Cardiac muscle cell (in vitro differentiated cells and primary cell): ENCODE results near the gene AGMO. TPM values are rescaled to one million over a fixed set of nuclear protein-coding genes. Genes with fewer than 3 reads are reported as not detected.

Experiments used
- DNase-seq, 2 donors: peaks; one replicate each; pipeline versions ENCODE4 v3.0.0 to v3.0.0-alpha.2; 2010 to 2017; ENCODE audit warnings: low read depth in 1 of 2, low spot score in 1 of 2
- H3K27ac ChIP-seq: fragments of 200-600 bp; sonication (generic); 2 replicates; pipeline ENCODE4 v1.5.1; 2016
- H3K27me3 ChIP-seq: fragments of 200-600 bp; sonication (generic); 2 replicates; pipeline ENCODE4 v1.6.0; 2016; ENCODE audit warnings: control low read depth
- H3K36me3 ChIP-seq: fragments of 200-600 bp; sonication (generic); 2 replicates; pipeline ENCODE4 v1.5.1; 2016; ENCODE audit warnings: control low read depth
- H3K4me1 ChIP-seq: fragments of 200-600 bp; sonication (generic); 2 replicates; pipeline ENCODE4 v1.8.1; 2017; ENCODE audit warnings: low read depth, mild to moderate bottlenecking, mixed run types
- H3K4me3 ChIP-seq: fragments of 200-600 bp; sonication (generic); 2 replicates; pipeline ENCODE4 v1.5.1; 2016; ENCODE audit warnings: mild to moderate bottlenecking
- H3K9me3 ChIP-seq: fragments of 200-600 bp; sonication (generic); 2 replicates; pipeline ENCODE4 v1.5.1; 2017; ENCODE audit warnings: low read depth, mild to moderate bottlenecking, control low read depth
- polyA plus RNA-seq: library from polyadenylated mRNA; unstranded; fragments of >200 nt; fragmentation: Nextera tagmentation; extraction: Ambion mirVana; gene quantifications from 2 replicates; pipeline ENCODE4 v1.2.1, GENCODE V29; 2016
- total RNA-seq: library from RNA; depleted of rRNA; stranded (reverse); fragments of >200 nt; gene quantifications from 2 replicates; pipeline ENCODE4 v1.2.3, GENCODE V29; 2016
- TF ChIP-seq, protein P1 (sequence below): IDR thresholded peaks from 2 replicates; pipeline ENCODE4 v1.5.1; 2012; ENCODE audit warnings: low read depth, mild to moderate bottlenecking, low read length

AGMO gene
- total and polyA plus RNA-seq, 2 experiments from 2014 or later, result 0.16 TPM; not detected in 1

DNA sequence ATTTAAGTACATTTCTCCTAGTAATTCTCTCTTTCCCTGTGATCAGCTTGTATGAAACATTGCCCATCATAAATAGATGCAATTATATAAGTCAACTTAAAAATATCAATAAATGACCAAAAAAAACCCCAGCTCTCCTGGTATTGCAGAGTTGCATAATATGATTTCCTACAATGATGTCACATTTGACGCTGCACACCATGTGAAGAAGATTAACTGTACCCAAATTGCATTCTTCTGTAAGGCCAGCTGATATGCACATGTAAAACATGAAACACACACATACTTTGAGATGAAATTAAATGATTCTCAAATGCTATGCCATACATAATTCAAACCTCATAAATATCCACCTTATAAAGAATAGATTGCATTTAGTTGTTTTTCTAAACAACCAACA lies 115.5 kb downstream of the AGMO start:
- no peak overlapping the region for H3K27ac ChIP-seq
- TF ChIP-seq, protein P1, sequence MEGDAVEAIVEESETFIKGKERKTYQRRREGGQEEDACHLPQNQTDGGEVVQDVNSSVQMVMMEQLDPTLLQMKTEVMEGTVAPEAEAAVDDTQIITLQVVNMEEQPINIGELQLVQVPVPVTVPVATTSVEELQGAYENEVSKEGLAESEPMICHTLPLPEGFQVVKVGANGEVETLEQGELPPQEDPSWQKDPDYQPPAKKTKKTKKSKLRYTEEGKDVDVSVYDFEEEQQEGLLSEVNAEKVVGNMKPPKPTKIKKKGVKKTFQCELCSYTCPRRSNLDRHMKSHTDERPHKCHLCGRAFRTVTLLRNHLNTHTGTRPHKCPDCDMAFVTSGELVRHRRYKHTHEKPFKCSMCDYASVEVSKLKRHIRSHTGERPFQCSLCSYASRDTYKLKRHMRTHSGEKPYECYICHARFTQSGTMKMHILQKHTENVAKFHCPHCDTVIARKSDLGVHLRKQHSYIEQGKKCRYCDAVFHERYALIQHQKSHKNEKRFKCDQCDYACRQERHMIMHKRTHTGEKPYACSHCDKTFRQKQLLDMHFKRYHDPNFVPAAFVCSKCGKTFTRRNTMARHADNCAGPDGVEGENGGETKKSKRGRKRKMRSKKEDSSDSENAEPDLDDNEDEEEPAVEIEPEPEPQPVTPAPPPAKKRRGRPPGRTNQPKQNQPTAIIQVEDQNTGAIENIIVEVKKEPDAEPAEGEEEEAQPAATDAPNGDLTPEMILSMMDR, result no peak
- peak in 1 of 2 donors; percentile 55 for DNase-seq
- H3K9me3 ChIP-seq, result no peaks in the 10 kb centered on the region
- H3K4me1 ChIP-seq, result no peaks in the 10 kb centered on the region
- no peaks in the 10 kb centered on the region for H3K36me3 ChIP-seq
- H3K4me3 ChIP-seq, result no peak overlapping the region
- no peaks in the 10 kb centered on the region for H3K27me3 ChIP-seq

DNA sequence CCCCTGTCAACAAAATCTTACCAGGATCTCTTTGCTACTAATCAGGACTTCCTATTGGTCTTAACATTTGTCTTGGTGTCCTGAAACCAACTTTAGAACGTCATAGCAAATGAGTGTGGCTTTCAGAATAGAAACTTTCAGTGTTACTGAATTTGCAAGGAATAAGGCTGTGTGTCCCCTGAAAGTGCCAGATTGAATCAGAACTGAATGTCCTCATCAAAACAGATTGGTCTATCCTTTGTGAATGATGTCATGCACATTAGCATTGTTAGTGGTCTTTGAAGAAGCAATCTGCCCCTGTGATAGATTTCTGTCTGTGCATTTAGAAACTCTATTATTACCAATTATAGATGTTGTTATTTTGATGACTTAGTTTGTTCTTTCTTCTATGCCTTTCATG lies 119.9 kb downstream of the AGMO start:
- DNase-seq, result no peak
- H3K27me3 ChIP-seq, result no peaks in the 10 kb centered on the region
- TF ChIP-seq, protein P1, result no peak

GRCh38 chr7:15440482-15440881 lies 121.3 kb downstream of the AGMO start:
- Histone ChIP-seq H3K4me3 (no peak overlapping the region), H3K4me1 (no peaks in the 10 kb centered on the region), H3K36me3 (no peaks in the 10 kb centered on the region), H3K27ac (no peak overlapping the region), H3K9me3 (no peaks in the 10 kb centered on the region), H3K27me3 (no peaks in the 10 kb centered on the region)
- no peak for DNase-seq
- TF ChIP-seq, protein P1, result no peak

More for the DNA sequence above, 119.9 kb downstream of the AGMO start:
- H3K4me1 ChIP-seq, result no peaks in the 10 kb centered on the region
- no peak overlapping the region for H3K4me3 ChIP-seq
- H3K27ac ChIP-seq, result no peak overlapping the region
- no peaks in the 10 kb centered on the region for H3K36me3 ChIP-seq
- H3K9me3 ChIP-seq, result no peaks in the 10 kb centered on the region

DNA sequence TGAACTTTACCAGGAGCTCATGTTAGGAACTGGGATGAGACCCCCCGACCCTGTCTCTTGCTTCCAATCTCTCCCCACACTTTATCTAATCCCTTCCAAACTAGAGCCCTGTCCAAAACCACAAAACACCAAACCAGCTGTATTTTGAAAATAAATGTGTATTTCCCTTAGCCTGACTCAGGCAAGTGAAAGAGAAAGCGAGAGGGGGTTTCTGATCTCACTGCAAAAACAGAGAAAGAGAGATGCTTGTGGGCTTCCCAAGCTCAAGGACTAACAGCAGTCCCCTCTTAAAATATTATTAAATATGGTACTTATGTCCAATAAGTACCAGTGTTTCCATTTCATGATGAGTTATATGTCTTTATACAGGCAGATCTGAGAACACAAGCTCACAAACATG lies 122.0 kb downstream of the AGMO start:
- no peak for DNase-seq
- Histone ChIP-seq H3K4me3 (no peak overlapping the region), H3K9me3 (no peaks in the 10 kb centered on the region), H3K27me3 (no peaks in the 10 kb centered on the region), H3K36me3 (no peaks in the 10 kb centered on the region), H3K27ac (no peak overlapping the region), H3K4me1 (no peaks in the 10 kb centered on the region)
- TF ChIP-seq, protein P1, result no peak

DNA sequence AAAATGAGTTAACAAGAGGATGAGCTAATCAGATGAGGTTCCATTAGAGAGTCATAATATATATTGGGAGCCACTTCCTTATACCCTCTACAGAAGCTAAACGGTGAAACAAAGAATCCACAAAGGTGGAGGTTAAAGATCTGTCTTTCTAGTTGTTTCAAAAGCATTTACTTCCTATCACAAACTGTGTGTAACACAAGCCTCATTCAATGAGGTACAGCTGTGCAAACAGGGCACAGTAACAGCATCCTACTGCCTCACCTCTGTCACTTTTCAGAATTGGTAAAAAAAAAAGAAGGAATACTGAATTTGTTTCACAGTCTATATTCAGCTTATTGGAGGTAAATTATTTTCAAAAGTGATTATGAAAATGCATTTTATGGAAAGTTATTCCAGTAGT lies 128.7 kb downstream of the AGMO start:
- Histone ChIP-seq H3K27ac (no peak overlapping the region), H3K4me3 (no peak overlapping the region), H3K27me3 (no peaks in the 10 kb centered on the region), H3K36me3 (no peaks in the 10 kb centered on the region), H3K9me3 (no peaks in the 10 kb centered on the region), H3K4me1 (no peaks in the 10 kb centered on the region)
- DNase-seq, result no peak
- TF ChIP-seq, protein P1, result no peak

- H3K9me3 ChIP-seq, result no peaks in the 10 kb centered on the region
- H3K27ac ChIP-seq, result no peak overlapping the region
- no peak for DNase-seq
- H3K4me3 ChIP-seq, result no peak overlapping the region
- H3K27me3 ChIP-seq, result no peaks in the 10 kb centered on the region
- TF ChIP-seq, protein P1, result no peak
- no peaks in the 10 kb centered on the region for H3K36me3 ChIP-seq
- H3K4me1 ChIP-seq, result no peaks in the 10 kb centered on the region
Observed at GRCh38 chr7:15430911-15431310, 130.9 kb downstream of the AGMO start.
